Measurements from ENCODE around the gene TECPR2.

DNA sequence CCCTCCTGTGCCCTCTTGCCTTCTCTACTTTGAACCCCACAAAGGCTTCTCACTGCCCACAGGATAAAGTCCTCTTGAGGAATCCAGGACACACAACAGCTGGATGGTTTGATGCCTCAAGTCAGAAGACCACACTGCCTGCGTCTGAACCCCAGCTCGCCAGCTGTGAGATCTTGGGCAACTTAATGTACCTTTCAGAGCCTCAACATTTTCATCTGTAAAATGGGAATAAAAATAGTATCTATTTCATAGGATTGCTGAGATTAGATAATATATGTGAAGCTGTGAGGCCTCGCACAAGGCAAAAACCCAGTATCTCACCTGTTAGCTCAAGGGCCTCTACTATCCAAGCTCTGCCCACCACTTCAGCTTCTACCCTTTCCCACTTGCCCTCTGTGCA, 2.4 kb upstream of the TECPR2 start:
- TF ChIP-seq, protein P1, sequence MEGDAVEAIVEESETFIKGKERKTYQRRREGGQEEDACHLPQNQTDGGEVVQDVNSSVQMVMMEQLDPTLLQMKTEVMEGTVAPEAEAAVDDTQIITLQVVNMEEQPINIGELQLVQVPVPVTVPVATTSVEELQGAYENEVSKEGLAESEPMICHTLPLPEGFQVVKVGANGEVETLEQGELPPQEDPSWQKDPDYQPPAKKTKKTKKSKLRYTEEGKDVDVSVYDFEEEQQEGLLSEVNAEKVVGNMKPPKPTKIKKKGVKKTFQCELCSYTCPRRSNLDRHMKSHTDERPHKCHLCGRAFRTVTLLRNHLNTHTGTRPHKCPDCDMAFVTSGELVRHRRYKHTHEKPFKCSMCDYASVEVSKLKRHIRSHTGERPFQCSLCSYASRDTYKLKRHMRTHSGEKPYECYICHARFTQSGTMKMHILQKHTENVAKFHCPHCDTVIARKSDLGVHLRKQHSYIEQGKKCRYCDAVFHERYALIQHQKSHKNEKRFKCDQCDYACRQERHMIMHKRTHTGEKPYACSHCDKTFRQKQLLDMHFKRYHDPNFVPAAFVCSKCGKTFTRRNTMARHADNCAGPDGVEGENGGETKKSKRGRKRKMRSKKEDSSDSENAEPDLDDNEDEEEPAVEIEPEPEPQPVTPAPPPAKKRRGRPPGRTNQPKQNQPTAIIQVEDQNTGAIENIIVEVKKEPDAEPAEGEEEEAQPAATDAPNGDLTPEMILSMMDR (conservative IDR thresholded peaks at IDR 0.05): no peak
- TF ChIP-seq EZH2 (IDR thresholded peaks at IDR 0.05; ENCODE audit: low read depth): no peak

Data from PC-9 (cell line).